Measurements from ENCODE around the gene PDLIM3. TPM values are rescaled to one million over a fixed set of nuclear protein-coding genes. Genes with fewer than 3 reads are reported as not detected.
"Not testable (repeated sequence)": the region's sequence is repeated elsewhere in the genome, so short reads cannot be mapped to it uniquely, and the experiment has no call there.

Gene PDLIM3
- total RNA-seq, 2 experiments from 2014 or later, result not detected

DNA sequence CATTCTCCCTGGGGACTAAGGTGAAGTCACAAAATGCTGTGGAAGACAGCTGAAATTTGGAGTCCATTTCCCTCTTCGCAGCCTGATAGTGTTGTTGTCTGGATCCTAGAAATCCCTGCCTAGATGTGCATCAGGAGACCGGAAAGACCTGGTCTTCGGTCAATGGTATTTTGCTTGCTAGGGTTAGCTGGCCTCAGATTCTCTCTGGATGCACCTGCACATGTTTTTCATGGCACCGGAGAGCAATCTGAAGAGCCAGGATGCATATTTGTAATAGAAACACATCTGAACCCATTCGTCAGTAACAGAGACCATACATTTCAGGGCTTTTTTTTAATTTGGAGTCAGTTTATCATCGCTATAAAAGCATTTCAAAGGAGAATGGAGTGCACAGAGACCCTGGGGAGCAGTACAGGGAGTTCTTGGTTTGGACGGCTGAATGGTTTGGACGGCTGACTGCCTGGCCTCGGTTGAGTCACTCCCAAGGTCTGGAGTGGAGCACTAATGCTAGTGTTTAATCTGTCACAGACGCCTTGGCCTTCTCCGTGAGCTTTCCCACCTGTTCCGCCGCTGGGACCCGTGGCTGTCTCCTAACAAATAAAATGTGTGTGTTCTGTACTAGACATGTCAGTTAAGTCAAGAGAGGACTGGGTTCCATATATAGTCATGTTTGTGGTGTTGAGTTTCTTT, 7.5 kb upstream of the PDLIM3 start:
- Mint-ChIP-seq H3K4me3 (no peak overlapping the region), H3K36me3 (ENCODE audit: low read depth) (no peaks in the 10 kb centered on the region), H3K9me3 (no peaks in the 10 kb centered on the region), H3K4me1 (no peaks in the 10 kb centered on the region), H3K27ac (no peak overlapping the region), H3K27me3 (peaks cover 21% of the 10 kb centered on the region)
- ChIA-PET POLR2A (no interaction called here), CTCF (interaction anchor here (1.0 kb wide), 1 partner anchor 8 kb away, joined by 3 read pairs; no protein-coding TSS in a partner anchor)
- DNase-seq, result no peak

GRCh38 chr4:185541251-185541727, 6.0 kb upstream of the PDLIM3 start:
- POLR2A ChIA-PET, result no interaction called here

DNA sequence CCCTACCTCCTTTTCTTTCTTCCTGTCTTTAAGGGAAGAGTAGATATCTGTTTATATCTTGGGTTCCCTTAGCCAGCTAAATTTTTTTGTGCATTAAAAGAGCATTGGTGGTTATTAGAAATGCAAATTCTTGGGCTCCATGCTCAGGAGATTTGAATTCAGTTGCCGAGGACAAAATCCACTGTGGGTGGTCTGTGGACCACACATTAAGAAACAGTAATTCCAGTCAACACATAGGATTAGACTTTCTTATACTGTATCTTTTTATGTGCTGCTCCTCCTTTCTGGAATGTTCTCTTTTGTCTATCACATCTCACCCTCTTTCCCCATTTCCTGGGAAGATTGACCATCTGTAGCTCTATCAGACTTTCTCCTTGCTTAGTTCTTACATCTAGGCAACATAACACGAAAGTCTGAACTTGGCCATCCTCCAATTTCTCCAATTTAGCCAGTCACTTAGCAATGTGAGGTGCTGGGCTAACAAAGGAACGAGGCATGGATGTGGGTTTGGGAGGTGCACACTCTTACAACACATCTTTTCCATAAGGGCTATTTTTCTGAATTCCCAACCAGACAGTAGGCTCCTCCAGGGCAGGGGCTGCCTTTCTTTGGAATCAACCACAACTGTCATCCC, 5.3 kb upstream of the PDLIM3 start:
- no peaks in the 10 kb centered on the region for H3K36me3 Mint-ChIP-seq (ENCODE audit: low read depth)
- H3K27ac Mint-ChIP-seq, result no peak overlapping the region
- no peak overlapping the region for H3K4me3 Mint-ChIP-seq
- peaks cover 27% of the 10 kb centered on the region for H3K27me3 Mint-ChIP-seq
- CTCF ChIA-PET, result no interaction called here
- POLR2A ChIA-PET, result no interaction called here
- H3K9me3 Mint-ChIP-seq, result no peaks in the 10 kb centered on the region
- DNase-seq, result no peak
- peaks cover 2% of the 10 kb centered on the region for H3K4me1 Mint-ChIP-seq

More at GRCh38 chr4:185541251-185541727, 6.0 kb upstream of the PDLIM3 start:
- CTCF ChIA-PET, result no interaction called here
- Mint-ChIP-seq H3K27me3 (peaks cover 21% of the 10 kb centered on the region), H3K4me1 (no peaks in the 10 kb centered on the region), H3K27ac (no peak overlapping the region), H3K9me3 (no peaks in the 10 kb centered on the region), H3K4me3 (no peak overlapping the region), H3K36me3 (ENCODE audit: low read depth) (no peaks in the 10 kb centered on the region)
- DNase-seq, result no peak

- POLR2A ChIA-PET, result no interaction called here
- H3K27ac Mint-ChIP-seq, result no peak overlapping the region
Measured at GRCh38 chr4:185540040-185540439, 4.7 kb upstream of the PDLIM3 start.

GRCh38 chr4:185538806-185539205, 3.5 kb upstream of the PDLIM3 start:
- DNase-seq, result no peak
- no peaks in the 10 kb centered on the region for H3K9me3 Mint-ChIP-seq
- H3K27me3 Mint-ChIP-seq, result peaks cover 34% of the 10 kb centered on the region
- no peaks in the 10 kb centered on the region for H3K36me3 Mint-ChIP-seq (ENCODE audit: low read depth)
- POLR2A ChIA-PET, result no interaction called here
- peaks cover 6% of the 10 kb centered on the region for H3K4me1 Mint-ChIP-seq
- CTCF ChIA-PET, result interaction anchor here (1.0 kb wide), 1 partner anchor 55 kb away, joined by 4 read pairs; no protein-coding TSS in a partner anchor
- no peak overlapping the region for H3K27ac Mint-ChIP-seq
- no peak overlapping the region for H3K4me3 Mint-ChIP-seq

More at GRCh38 chr4:185540040-185540439, 4.7 kb upstream of the PDLIM3 start:
- H3K4me3 Mint-ChIP-seq, result no peak overlapping the region
- H3K9me3 Mint-ChIP-seq, result no peaks in the 10 kb centered on the region
- no peak for DNase-seq
- peaks cover 28% of the 10 kb centered on the region for H3K27me3 Mint-ChIP-seq
- peaks cover 3% of the 10 kb centered on the region for H3K4me1 Mint-ChIP-seq
- CTCF ChIA-PET, result no interaction called here
- H3K36me3 Mint-ChIP-seq (ENCODE audit: low read depth), result no peaks in the 10 kb centered on the region

- Mint-ChIP-seq H3K4me1 (peaks cover 6% of the 10 kb centered on the region), H3K9me3 (no peaks in the 10 kb centered on the region), H3K4me3 (no peak overlapping the region), H3K27me3 (peaks cover 37% of the 10 kb centered on the region), H3K27ac (no peak overlapping the region), H3K36me3 (ENCODE audit: low read depth) (no peaks in the 10 kb centered on the region)
- POLR2A ChIA-PET, result no interaction called here
- CTCF ChIA-PET, result interaction anchor here (0.9 kb wide), 1 partner anchor 61 kb away, joined by 3 read pairs; no protein-coding TSS in a partner anchor
- no peak for DNase-seq
Measured at GRCh38 chr4:185536411-185536709, 1.1 kb upstream of the PDLIM3 start.

GRCh38 chr4:185535612-185536410, 504 bp upstream of the PDLIM3 start:
- ChIA-PET CTCF (interaction anchor here (0.9 kb wide), 1 partner anchor 62 kb away, joined by 3 read pairs; no protein-coding TSS in a partner anchor), POLR2A (no interaction called here)
- no peak for DNase-seq
- no peaks in the 10 kb centered on the region for H3K9me3 Mint-ChIP-seq
- H3K36me3 Mint-ChIP-seq (ENCODE audit: low read depth), result no peaks in the 10 kb centered on the region
- H3K4me3 Mint-ChIP-seq, result no peak overlapping the region
- H3K27me3 Mint-ChIP-seq, result peaks cover 35% of the 10 kb centered on the region
- H3K27ac Mint-ChIP-seq, result no peak overlapping the region
- peaks cover 6% of the 10 kb centered on the region for H3K4me1 Mint-ChIP-seq

GRCh38 chr4:185534511-185534865, 819 bp downstream of the PDLIM3 start:
- no peak overlapping the region for H3K4me3 Mint-ChIP-seq
- peaks cover 44% of the 10 kb centered on the region for H3K27me3 Mint-ChIP-seq
- POLR2A ChIA-PET, result no interaction called here
- CTCF ChIA-PET, result interaction anchor here (0.8 kb wide), 1 partner anchor 9 kb away, joined by 3 read pairs; no protein-coding TSS in a partner anchor
- H3K9me3 Mint-ChIP-seq, result no peaks in the 10 kb centered on the region
- no peaks in the 10 kb centered on the region for H3K36me3 Mint-ChIP-seq (ENCODE audit: low read depth)
- DNase-seq, result no peak
- H3K27ac Mint-ChIP-seq, result no peak overlapping the region
- peaks cover 6% of the 10 kb centered on the region for H3K4me1 Mint-ChIP-seq

- CTCF ChIA-PET, result no interaction called here
- POLR2A ChIA-PET, result no interaction called here
- no peaks in the 10 kb centered on the region for H3K9me3 Mint-ChIP-seq
- no peaks in the 10 kb centered on the region for H3K36me3 Mint-ChIP-seq (ENCODE audit: low read depth)
- H3K27me3 Mint-ChIP-seq, result peaks cover 51% of the 10 kb centered on the region
- H3K4me1 Mint-ChIP-seq, result peaks cover 6% of the 10 kb centered on the region
- no peak for DNase-seq
- H3K27ac Mint-ChIP-seq, result no peak overlapping the region
- no peak overlapping the region for H3K4me3 Mint-ChIP-seq
Measured at GRCh38 chr4:185532795-185533324, 2.4 kb downstream of the PDLIM3 start.

DNA sequence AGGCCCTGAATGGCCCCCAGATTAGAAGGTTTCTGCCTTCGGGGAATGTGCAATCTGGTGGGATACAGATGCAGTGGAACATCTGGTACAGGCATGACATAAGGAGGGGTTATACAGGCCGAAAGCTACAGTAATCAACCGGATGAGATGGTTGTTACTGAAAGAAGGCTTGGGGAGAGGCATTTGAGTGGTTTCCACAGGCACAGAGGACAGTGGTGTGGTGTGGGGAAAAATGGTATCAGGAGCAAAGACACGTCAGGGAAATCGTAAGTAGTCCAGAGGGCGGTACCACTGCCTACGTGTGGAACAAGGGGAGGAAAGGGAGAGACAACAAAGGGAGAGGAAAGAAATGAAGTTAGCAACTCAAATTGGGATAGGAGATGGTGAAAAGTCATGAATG, 3.0 kb downstream of the PDLIM3 start:
- ChIA-PET POLR2A (no interaction called here), CTCF (no interaction called here)
- DNase-seq, result no peak
- no peaks in the 10 kb centered on the region for H3K36me3 Mint-ChIP-seq (ENCODE audit: low read depth)
- H3K4me3 Mint-ChIP-seq, result no peak overlapping the region
- H3K4me1 Mint-ChIP-seq, result peaks cover 6% of the 10 kb centered on the region
- H3K27ac Mint-ChIP-seq, result no peak overlapping the region
- H3K9me3 Mint-ChIP-seq, result no peaks in the 10 kb centered on the region
- peaks cover 51% of the 10 kb centered on the region for H3K27me3 Mint-ChIP-seq

DNA sequence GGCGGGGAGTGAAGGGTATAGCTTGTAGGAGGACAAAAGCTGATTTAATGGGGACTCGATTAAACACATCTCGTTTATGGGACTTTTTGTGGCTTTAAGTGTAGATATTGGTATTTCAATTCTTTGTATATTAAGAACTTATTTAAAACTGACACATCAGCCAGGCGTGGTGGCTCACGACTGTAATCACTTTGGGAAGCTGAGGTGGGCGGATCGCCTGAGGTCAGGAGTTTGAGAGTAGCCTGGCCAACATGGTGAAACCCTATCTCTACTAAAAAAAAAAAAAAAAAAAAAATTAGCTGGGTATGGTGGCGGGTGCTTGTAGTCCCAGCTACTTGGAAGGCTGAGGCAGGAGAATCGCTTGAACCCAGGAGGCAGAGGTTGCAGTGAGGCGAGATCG, 3.7 kb downstream of the PDLIM3 start:
- CTCF ChIA-PET, result not testable (repeated sequence)

GRCh38 chr4:185529413-185529812, 5.9 kb downstream of the PDLIM3 start:
- Mint-ChIP-seq H3K27me3 (peaks cover 47% of the 10 kb centered on the region), H3K9me3 (no peaks in the 10 kb centered on the region), H3K27ac (no peak overlapping the region), H3K4me3 (no peak overlapping the region), H3K4me1 (no peaks in the 10 kb centered on the region), H3K36me3 (ENCODE audit: low read depth) (no peaks in the 10 kb centered on the region)
- ChIA-PET CTCF (no interaction called here), POLR2A (no interaction called here)
- DNase-seq, result no peak

More for the DNA sequence above, 3.7 kb downstream of the PDLIM3 start:
- H3K9me3 Mint-ChIP-seq; H3K4me1 Mint-ChIP-seq; DNase-seq; POLR2A ChIA-PET; H3K36me3 Mint-ChIP-seq (ENCODE audit: low read depth); H3K27ac Mint-ChIP-seq; H3K4me3 Mint-ChIP-seq: not testable (repeated sequence)
- H3K27me3 Mint-ChIP-seq, result peaks cover 51% of the 10 kb centered on the region

Data from activated CD4-positive, alpha-beta memory T cell treated with anti-CD3 and anti-CD28 coated beads, Interleukin-2, amount 10 ng/mL, durations not matched to agents 7 days and 5 days (primary cell).